K562 (cell line): ENCODE data around the gene NXF3. TPM values are rescaled to one million over a fixed set of nuclear protein-coding genes. Genes with fewer than 3 reads are reported as not detected.
"Not testable (repeated sequence)": the region's sequence is repeated elsewhere in the genome, so short reads cannot be mapped to it uniquely, and the experiment has no call there.

Experiments used
- ATAC-seq: fragments of 200-7000 bp; cut with Tn5 transposase; 3 replicates; pipeline ENCODE4 v1.9.1; 2020; ENCODE audit warnings: moderate library complexity
- Bru-seq: library from RNA; stranded (reverse); fragments of 400-500 nt; gene quantifications from one replicate; lab custom pipeline; 2021; lab: Mats Ljungman, UMichigan
- BruChase-seq, 2 experiments: library from RNA; stranded (reverse); fragments of 400-500 nt; gene quantifications; one replicate each; lab custom pipeline; 2021; lab: Mats Ljungman, UMichigan
- BruUV-seq: library from RNA; stranded (reverse); fragments of 400-500 nt; replicated peaks from 2 replicates; lab custom pipeline; 2021; lab: Mats Ljungman, UMichigan
- CTCF ChIA-PET: fragments of 300-600 bp; formaldehyde crosslinking; extraction: SDS; loops from one replicate; lab custom pipeline; 2021; ENCODE audit warnings: low intra/inter-chr PET ratio; lab: Yijun Ruan, JAX
- POLR2A ChIA-PET: fragments of 300-600, 350-650 bp; sonication (Branson Sonifier 250); formaldehyde crosslinking; extraction: SDS; loops from one replicate; lab custom pipeline; 2021; ENCODE audit warnings: antibody characterized with exemption, inconsistent platforms; lab: Yijun Ruan, JAX
- DNase-seq, 4 experiments: peaks; one replicate each; pipeline versions ENCODE4 v3.0.0 to v3.0.0-alpha.2; 2011 to 2018; ENCODE audit warnings: low spot score in 3 of 4, mixed read lengths in 3 of 4; ENCODE audit errors: extremely low read depth in 1 of 4
- FAIRE-seq: peaks from 2 replicates; lab custom pipeline; 2011; peaks lifted over from hg19 to GRCh38; lab: Jason Lieb, UNC
- H2AFZ ChIP-seq: 2 replicates; pipeline ENCODE4 v1.6.0; 2011; ENCODE audit warnings: low read depth, low read length, control low read depth, inconsistent platforms
- H3K27ac ChIP-seq: fragments of 200-600 bp; 3 replicates; pipeline ENCODE4 v1.8.0; 2011; ENCODE audit warnings: low read depth, mild to moderate bottlenecking, control low read depth, inconsistent platforms, low read length, moderate library complexity, mixed read lengths; ENCODE audit errors: extremely low read depth
- H3K27me3 ChIP-seq, 2 experiments: fragments of 300-600 bp in 1 of 2; 2 replicates in 1 of 2; 3 replicates in 1 of 2; pipeline versions ENCODE4 v1.6.0 to v1.8.0; 2011; ENCODE audit warnings: inconsistent platforms in 2 of 2, low read length in 2 of 2, mild to moderate bottlenecking in 1 of 2, mixed read lengths in 1 of 2, moderate library complexity in 1 of 2; ENCODE audit not compliant: control insufficient read depth in 2 of 2, insufficient read depth in 2 of 2
- H3K36me3 ChIP-seq: fragments of 300-600 bp; 3 replicates; pipeline ENCODE4 v1.8.0; 2011; ENCODE audit warnings: mild to moderate bottlenecking, low read length, inconsistent platforms; ENCODE audit not compliant: control insufficient read depth, insufficient read depth
- H3K4me1 ChIP-seq, 2 experiments: fragments of 200-600 bp in 1 of 2; replicated peaks in 1 of 2; 2 replicates in 1 of 2; 3 replicates in 1 of 2; pipeline versions ENCODE4 v1.5.1 to v1.8.0; 2011; ENCODE audit warnings: inconsistent platforms in 2 of 2, low read length in 2 of 2, mild to moderate bottlenecking in 1 of 2, mixed read lengths in 1 of 2, moderate library complexity in 1 of 2; ENCODE audit not compliant: control insufficient read depth in 2 of 2, insufficient read depth in 2 of 2
- H3K4me2 ChIP-seq: 2 replicates; pipeline ENCODE4 v1.6.1; 2011; ENCODE audit warnings: low read length, control low read depth, inconsistent platforms, mixed read lengths; ENCODE audit not compliant: insufficient read depth
- H3K4me3 ChIP-seq: fragments of 200-600 bp; sonication (generic), shearing (Covaris generic); 2 replicates; pipeline ENCODE4 v1.5.1; 2016; ENCODE audit warnings: control low read depth, inconsistent platforms
- H3K79me2 ChIP-seq: fragments of 200-600 bp; 3 replicates; pipeline ENCODE4 v1.8.0; 2011; ENCODE audit warnings: low read length, inconsistent platforms; ENCODE audit not compliant: control insufficient read depth, insufficient read depth
- H3K9ac ChIP-seq, 2 experiments: 2 replicates each; pipeline versions ENCODE4 v1.6.0 to v1.6.1; 2011; ENCODE audit warnings: low read depth in 2 of 2, low read length in 2 of 2, control low read depth in 1 of 2, inconsistent platforms in 1 of 2, mild to moderate bottlenecking in 1 of 2, mixed read lengths in 1 of 2; ENCODE audit not compliant: insufficient read depth in 1 of 2
- H3K9me1 ChIP-seq: one replicate; pipeline ENCODE4 v1.6.0; 2011; ENCODE audit warnings: inconsistent platforms, mild to moderate bottlenecking, low read length, moderate library complexity; ENCODE audit not compliant: control insufficient read depth, insufficient read depth
- H3K9me3 ChIP-seq: replicated peaks from 2 replicates; pipeline ENCODE4 v1.5.1; 2011; ENCODE audit warnings: low read depth, low read length, inconsistent platforms; ENCODE audit not compliant: control insufficient read depth, insufficient read depth
- H4K20me1 ChIP-seq: replicated peaks from 2 replicates; pipeline ENCODE4 v1.6.1; 2011; ENCODE audit warnings: low read length, inconsistent platforms, mixed read lengths; ENCODE audit not compliant: control insufficient read depth, insufficient read depth
- AFF1 ChIP-seq, 2 experiments: fragments of 450-650 bp; IDR thresholded peaks; 2 replicates each; pipeline ENCODE4 v1.6.1; 2018; ENCODE audit warnings: mild to moderate bottlenecking in 2 of 2, low read depth in 1 of 2; ENCODE audit not compliant: partially characterized antibody in 2 of 2
- ZNF3 ChIP-seq: fragments of 250-450 bp; sonication (Bioruptor Pico); IDR thresholded peaks from 2 replicates; pipeline ENCODE4 v1.5.0; 2021; ENCODE audit warnings: mild to moderate bottlenecking, moderate library complexity
- WGBS: fragments of 100-300 bp; shearing (Covaris generic); methylation state at CpG from one replicate; pipeline ENCODE4 v1.1.6; 2016; ENCODE audit warnings: low coverage, mixed read lengths; ENCODE audit not compliant: insufficient coverage; ENCODE audit errors: missing lambda C conversion rate; 5-methylcytosine and 5-hydroxymethylcytosine counted together
- in situ Hi-C: fragments of 300-500 bp; cut with MboI; formaldehyde crosslinking; loops from 4 replicates; pipeline ENCODE4 v1.15.0; 2018; ENCODE audit warnings: inconsistent platforms, mixed read lengths
- intact Hi-C: fragments of 100-400 bp; cut with micrococcal nuclease; formaldehyde crosslinking; loops from 2 replicates; pipeline ENCODE4 v1.14.2; 2022
- long read RNA-seq, 3 experiments: library from polyadenylated mRNA in 2 of 3; library from RNA in 1 of 3; unstranded in 2 of 3; stranded (forward) in 1 of 3; transcript quantifications; one replicate each; pipeline ENCODE4 v2.0.0, GENCODE V29; 2019 to 2022
- polyA minus RNA-seq, 3 experiments: library from RNA; depleted of rRNA, polyadenylated mRNA; stranded (reverse); fragments of >200 nt; gene quantifications; 2 replicates each; pipeline ENCODE4 v1.2.3, GENCODE V29; 2011
- polyA plus RNA-seq, 8 experiments: library from polyadenylated mRNA; depleted of rRNA in 4 of 8; stranded (reverse) in 5 of 8; unstranded in 3 of 8; fragments of >200 nt; fragmentation: Nextera tagmentation in 2 of 8; fragmentation: Illumina TruSeq in 1 of 8; extraction: Ambion mirVana in 2 of 8; extraction: Trizol in 1 of 8; gene quantifications; 2 replicates each; pipeline versions ENCODE4 v1.2.1 to v1.2.3, GENCODE V29; 2011 to 2014; ENCODE audit warnings: inconsistent platforms in 1 of 8, missing spikeins in 1 of 8
- total RNA-seq, 7 experiments: library from RNA; depleted of rRNA in 6 of 7; stranded (reverse); fragments of >200 nt in 6 of 7; fragmentation: Illumina TruSeq in 2 of 7; extraction: Trizol in 2 of 7; gene quantifications; 2 replicates each; pipeline versions ENCODE4 v1.2.1 to v1.2.3, GENCODE V29; 2011 to 2021; ENCODE audit warnings: low replicate concordance in 1 of 7

Gene NXF3
- total RNA-seq (2011; cell fraction: chromatin; rRNA removed; ENCODE audit: low replicate concordance) = 0.95 and 1.6 TPM in 2 replicates
- total RNA-seq (2011; cell fraction: nucleolus; rRNA removed) = 0.17 and 0.53 TPM in 2 replicates
- 0.66 and 0.99 TPM in 2 replicates for total RNA-seq (2011; cell fraction: nucleoplasm; rRNA removed)
- total RNA-seq (2014; rRNA removed) (not detected in 2 replicates), total RNA-seq (2014; rRNA removed; fragmentation: Illumina TruSeq; extraction: Trizol) (0.13 and 0.33 TPM in 2 replicates), total RNA-seq (2015; rRNA removed; fragmentation: Illumina TruSeq; extraction: Trizol) (0.23 TPM in 1 of 2 replicates, not detected in the other), total RNA-seq (2021) (0.40 TPM in 1 of 2 replicates, not detected in the other), polyA plus RNA-seq (2011; rRNA removed) (0.28 and 1.2 TPM in 2 replicates), polyA plus RNA-seq (2014; fragmentation: Illumina TruSeq; extraction: Trizol) (0.15 and 0.21 TPM in 2 replicates), polyA plus RNA-seq (2014; fragmentation: Nextera tagmentation; extraction: Ambion mirVana) (under 1 TPM; 0.18 to 0.24 TPM), polyA plus RNA-seq (2014; rRNA removed) (0.33 and 1.5 TPM in 2 replicates), polyA minus RNA-seq (2011; rRNA and poly(A)+ RNA removed) (0.27 and 0.28 TPM in 2 replicates), Bru-seq, nascent RNA (not detected), BruChase-seq, experiment 1, labeled RNA remaining after a 2-hour chase (percentile 16 among the genes with signal in this experiment), BruChase-seq, experiment 2, labeled RNA remaining after a 6-hour chase (percentile 25 among the genes with signal in this experiment)
- 0.16 and 0.63 TPM in 2 replicates for polyA plus RNA-seq (2011; cell fraction: cytosol; rRNA removed)
- polyA plus RNA-seq (2011; cell fraction: nucleus; rRNA removed) = 4.5 and 4.6 TPM in 2 replicates
- polyA plus RNA-seq (2012) = 0.13 and 1.5 TPM in 2 replicates
- polyA minus RNA-seq (2011; cell fraction: cytosol; rRNA and poly(A)+ RNA removed) = not detected in 2 replicates
- polyA minus RNA-seq (2011; cell fraction: nucleus; rRNA and poly(A)+ RNA removed) = 0.78 TPM in 1 of 2 replicates, not detected in the other
- long read RNA-seq, experiment 1 = 0 reads
- long read RNA-seq, experiment 2 = 0 reads
- long read RNA-seq, experiment 3 = 0 reads

DNA sequence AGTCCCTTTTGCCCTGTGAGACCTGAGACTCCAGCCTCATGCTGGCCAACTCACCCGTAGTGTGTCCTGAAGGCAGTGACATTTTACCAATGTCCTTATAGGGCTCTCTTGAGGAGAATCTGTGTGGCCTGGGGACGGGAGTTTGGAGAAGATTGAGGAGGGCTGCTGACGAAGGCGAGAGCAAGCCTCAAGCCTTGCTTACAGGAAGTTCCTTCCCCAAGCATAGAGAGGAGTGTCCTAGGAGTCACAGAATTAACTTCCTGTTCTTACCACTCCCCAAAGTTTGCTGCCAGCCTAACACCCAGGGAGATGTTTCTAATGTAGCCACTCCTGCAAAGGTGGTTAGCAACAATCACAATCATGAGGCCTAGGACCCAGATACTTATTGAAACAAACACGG, at the start of gene NXF3:
Gene NXF3 (minus strand): TSS at position 202 of the 400 bp plus-strand sequence. CDS start 120 bp downstream, at position 82.
- no TSS peak for BruUV-seq
- DNase-seq (no peak), FAIRE-seq (no peak), ATAC-seq (no peak)
- no peaks in the 10 kb centered on the region for H3K79me2 ChIP-seq
- WGBS = 32% methylated on average over 3 of the region's 5 CpGs
- TF ChIP-seq ZNF3 = no peak
- no peak within 1 kb of the TSS for H3K4me2 ChIP-seq
- in situ Hi-C loops = no loop called here
- POLR2A ChIA-PET = no interaction called here
- no peak within 1 kb of the TSS for H3K4me3 ChIP-seq
- H3K27me3 ChIP-seq = no peaks in the 10 kb centered on the region
- intact Hi-C loops = no loop called here
- CTCF ChIA-PET = no interaction called here
- H3K9me3 ChIP-seq = no peaks in the 10 kb centered on the region
- peak within 1 kb of the TSS; percentile 63 for H2AFZ ChIP-seq
- H3K36me3 ChIP-seq = no peaks in the 10 kb centered on the region
- no peak within 1 kb of the TSS for H3K27ac ChIP-seq
- no peaks in the 10 kb centered on the region for H4K20me1 ChIP-seq
- H3K4me1 ChIP-seq = peaks cover 0 to 1% of the 10 kb centered on the region in 2 experiments; a peak in 2 of 5 replicates
- no peak within 1 kb of the TSS for H3K9ac ChIP-seq
- no peaks in the 10 kb centered on the region for H3K9me1 ChIP-seq

- H2AFZ ChIP-seq, DNase-seq, H3K9me3 ChIP-seq, H3K27ac ChIP-seq, H3K4me3 ChIP-seq, H3K27me3 ChIP-seq, CTCF ChIA-PET, H3K4me1 ChIP-seq, BruUV-seq, H3K79me2 ChIP-seq, POLR2A ChIA-PET, H4K20me1 ChIP-seq, H3K4me2 ChIP-seq, ATAC-seq, FAIRE-seq, H3K36me3 ChIP-seq, H3K9me1 ChIP-seq, intact Hi-C loops, in situ Hi-C loops, H3K9ac ChIP-seq: not testable (repeated sequence)
- TF ChIP-seq AFF1 (IDR thresholded peaks at IDR 0.05; ENCODE audit: low read depth in 1 of 2, partially characterized antibody in 2 of 2) = peak in 1 of 2 experiments; percentile 74
- WGBS = no CpG with 5 or more reads among the region's 2 CpGs
Observed at GRCh38 chrX:103136528-103136927, 43.6 kb upstream of the NXF3 start.
